DOHH2 (cell line): ENCODE results near the gene HEMGN.

Experiments
- H3F3A ChIP-seq: fragments of 200-600 bp; sonication (generic), shearing (Covaris generic); 2 replicates; pipeline ENCODE4 v1.6.0; 2016; ENCODE audit warnings: antibody characterized with exemption, mild to moderate bottlenecking; ENCODE audit not compliant: control insufficient read depth, insufficient read depth
- H3K27ac ChIP-seq: fragments of 200-600 bp; sonication (generic); 2 replicates; pipeline ENCODE4 v1.5.1; 2014; ENCODE audit warnings: low read depth, mild to moderate bottlenecking, low read length, moderate library complexity
- H3K27me3 ChIP-seq: fragments of 200-600 bp; sonication (generic); 2 replicates; pipeline ENCODE4 v1.6.1; 2014; ENCODE audit warnings: mild to moderate bottlenecking, low read length, mixed read lengths; ENCODE audit not compliant: control insufficient read depth
- H3K36me3 ChIP-seq: fragments of 200-600 bp; sonication (generic); 2 replicates; pipeline ENCODE4 v1.6.1; 2014; ENCODE audit warnings: mild to moderate bottlenecking, low read length, moderate library complexity, mixed read lengths; ENCODE audit not compliant: control insufficient read depth
- H3K4me1 ChIP-seq: fragments of 200-600 bp; sonication (generic); 2 replicates; pipeline ENCODE4 v1.6.1; 2014; ENCODE audit warnings: mild to moderate bottlenecking, low read length, mixed read lengths; ENCODE audit not compliant: control insufficient read depth
- H3K4me2 ChIP-seq: fragments of 200-600 bp; sonication (generic); 2 replicates; pipeline ENCODE4 v1.6.0; 2014; ENCODE audit warnings: mild to moderate bottlenecking, low read length, moderate library complexity
- H3K4me3 ChIP-seq: fragments of 200-600 bp; sonication (generic); 2 replicates; pipeline ENCODE4 v1.5.1; 2014; ENCODE audit warnings: mild to moderate bottlenecking, low read length, mixed read lengths
- H3K79me2 ChIP-seq: fragments of 200-600 bp; sonication (generic); 2 replicates; pipeline ENCODE4 v1.6.1; 2014; ENCODE audit warnings: mild to moderate bottlenecking, low read length, mixed read lengths; ENCODE audit not compliant: control insufficient read depth
- H3K9me2 ChIP-seq: fragments of 200-600 bp; sonication (generic); replicated peaks from 2 replicates; pipeline ENCODE4 v1.6.1; 2014; ENCODE audit warnings: mild to moderate bottlenecking, low read length, mixed read lengths; ENCODE audit not compliant: control insufficient read depth
- H3K9me3 ChIP-seq: fragments of 200-600 bp; sonication (generic); 2 replicates; pipeline ENCODE4 v1.6.1; 2014; ENCODE audit warnings: antibody characterized with exemption, low read length, mixed read lengths; ENCODE audit not compliant: control insufficient read depth, insufficient read depth
- H4K20me1 ChIP-seq: fragments of 200-600 bp; sonication (generic); 2 replicates; pipeline ENCODE4 v1.6.0; 2014; ENCODE audit warnings: low read depth, mild to moderate bottlenecking, antibody characterized with exemption, low read length, moderate library complexity; ENCODE audit not compliant: control insufficient read depth, insufficient read depth
- CTCF ChIP-seq: fragments of 200-600 bp; sonication (generic); IDR thresholded peaks from one replicate; pipeline ENCODE4 v1.5.1; 2014; ENCODE audit warnings: antibody characterized with exemption, mild to moderate bottlenecking, low read depth, low read length; ENCODE audit not compliant: poor library complexity, severe bottlenecking
- EZH2phosphoT487 ChIP-seq: fragments of 200-600 bp; sonication (generic); IDR thresholded peaks from 2 replicates; pipeline ENCODE4 v1.6.1; 2017; ENCODE audit warnings: borderline replicate concordance, mild to moderate bottlenecking, antibody characterized with exemption, low read length, moderate library complexity, mixed read lengths

HEMGN gene

GRCh38 chr9:97981846-97982682 is 44.1 kb upstream of the HEMGN start:
- Histone ChIP-seq H3K9me2 (no peaks in the 10 kb centered on the region), H3K4me1 (peaks cover 46% of the 10 kb centered on the region), H3K9me3 (no peaks in the 10 kb centered on the region), H4K20me1 (no peaks in the 10 kb centered on the region), H3F3A (peaks cover 7% of the 10 kb centered on the region), H3K27me3 (no peaks in the 10 kb centered on the region), H3K79me2 (peaks cover 58% of the 10 kb centered on the region), H3K36me3 (peaks cover 38% of the 10 kb centered on the region), H3K4me2 (peak overlapping the region; percentile 78), H3K4me3 (peak overlapping the region; percentile 81), H3K27ac (peak overlapping the region; percentile 82)
- TF ChIP-seq EZH2phosphoT487 (no peak), CTCF (no peak)

- peaks cover 37% of the 10 kb centered on the region for H3K4me1 ChIP-seq
- H3K4me3 ChIP-seq: peak overlapping the region; percentile 81
- no peaks in the 10 kb centered on the region for H4K20me1 ChIP-seq
- H3K4me2 ChIP-seq: peak overlapping the region; percentile 78
- H3K27me3 ChIP-seq: no peaks in the 10 kb centered on the region
- peaks cover 49% of the 10 kb centered on the region for H3K79me2 ChIP-seq
- no peaks in the 10 kb centered on the region for H3K9me2 ChIP-seq
- 0 out of 2 replicates have a peak, but pooled peaks cover 2% of the 10 kb centered on the region for H3F3A ChIP-seq
- peaks cover 29% of the 10 kb centered on the region for H3K36me3 ChIP-seq
- no peak overlapping the region for H3K27ac ChIP-seq
- no peaks in the 10 kb centered on the region for H3K9me3 ChIP-seq
- TF ChIP-seq CTCF (no peak), EZH2phosphoT487 (no peak)
Observed at GRCh38 chr9:97980918-97981845, 43.2 kb upstream of the HEMGN start.

GRCh38 chr9:97980479-97980803 is 42.5 kb upstream of the HEMGN start:
- Histone ChIP-seq H3K27me3 (no peaks in the 10 kb centered on the region), H3K36me3 (peaks cover 21% of the 10 kb centered on the region), H4K20me1 (no peaks in the 10 kb centered on the region), H3K9me2 (no peaks in the 10 kb centered on the region), H3K9me3 (no peaks in the 10 kb centered on the region), H3F3A (0 out of 2 replicates have a peak, but pooled peaks cover 2% of the 10 kb centered on the region), H3K27ac (no peak overlapping the region), H3K4me2 (no peak overlapping the region), H3K79me2 (peaks cover 42% of the 10 kb centered on the region), H3K4me3 (no peak overlapping the region), H3K4me1 (peaks cover 30% of the 10 kb centered on the region)
- no peak for TF ChIP-seq EZH2phosphoT487
- no peak for TF ChIP-seq CTCF
